AG10803 (cell line): ENCODE results near the gene ZNF687.
A peak's percentile ranks its signal among the peaks of the same experiment; 100 is the strongest.

Experiments
- DNase-seq: peaks from one replicate; pipeline ENCODE4 v3.0.0; 2010; ENCODE audit warnings: low read depth
- H3K4me3 ChIP-seq: 2 replicates; pipeline ENCODE4 v1.5.1; 2011; ENCODE audit warnings: mild to moderate bottlenecking, low read length, control low read depth
- CTCF ChIP-seq: conservative IDR thresholded peaks from 2 replicates; pipeline ENCODE4 v1.5.1; 2011; ENCODE audit warnings: mild to moderate bottlenecking, low read length, control low read depth, inconsistent platforms

The ZNF687 gene

DNA sequence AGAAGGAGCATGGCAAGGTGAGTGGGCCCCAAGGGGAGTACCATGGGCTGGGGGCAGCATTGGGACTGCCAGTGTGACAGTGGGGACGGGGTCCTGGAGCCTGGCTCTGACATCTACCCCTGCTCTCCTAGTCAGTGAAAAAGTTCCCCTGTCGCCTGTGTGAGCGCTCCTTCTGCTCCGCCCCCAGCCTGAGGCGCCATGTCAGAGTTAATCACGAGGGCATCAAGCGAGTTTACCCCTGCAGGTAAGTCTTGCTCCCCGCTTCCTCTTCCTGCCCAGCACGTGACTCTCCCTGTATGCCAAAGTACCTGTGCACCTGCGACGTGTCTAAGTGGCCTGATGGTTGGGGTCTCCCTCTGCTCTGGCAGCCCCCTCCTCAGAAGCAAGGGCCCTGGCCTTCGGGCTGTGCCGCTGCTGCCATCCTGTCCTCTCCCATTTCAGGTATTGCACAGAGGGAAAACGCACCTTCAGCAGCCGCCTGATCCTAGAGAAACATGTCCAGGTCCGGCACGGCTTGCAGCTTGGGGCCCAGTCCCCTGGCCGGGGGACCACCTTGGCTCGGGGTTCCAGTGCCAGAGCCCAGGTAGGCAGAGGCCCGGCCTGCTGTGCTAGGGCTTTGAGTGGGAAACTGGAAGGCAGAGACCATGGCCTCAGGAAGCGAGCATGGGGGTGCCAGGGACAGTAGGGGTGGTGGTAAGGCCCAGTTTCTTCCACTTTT, 8.1 kb downstream of the ZNF687 start:
- DNase-seq: no peak

DNA sequence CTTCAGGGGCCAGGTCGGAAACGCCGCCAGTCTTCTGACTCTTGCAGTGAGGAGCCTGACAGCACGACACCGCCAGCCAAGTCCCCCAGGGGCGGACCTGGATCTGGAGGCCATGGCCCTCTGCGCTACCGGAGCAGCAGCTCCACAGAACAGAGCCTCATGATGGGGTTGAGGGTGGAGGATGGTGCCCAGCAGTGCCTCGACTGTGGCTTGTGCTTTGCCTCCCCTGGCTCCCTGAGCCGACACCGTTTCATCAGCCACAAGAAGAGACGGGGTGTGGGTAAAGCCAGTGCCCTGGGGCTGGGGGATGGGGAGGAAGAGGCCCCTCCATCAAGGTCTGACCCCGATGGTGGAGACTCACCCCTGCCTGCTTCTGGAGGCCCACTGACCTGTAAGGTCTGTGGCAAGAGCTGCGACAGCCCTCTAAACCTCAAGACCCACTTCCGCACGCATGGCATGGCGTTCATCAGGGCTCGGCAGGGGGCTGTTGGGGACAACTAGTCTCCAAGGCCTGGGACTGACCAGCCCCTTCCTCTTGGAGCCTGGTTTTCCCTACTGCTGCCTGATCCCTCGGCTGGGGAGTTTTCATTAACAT, 8.7 kb downstream of the ZNF687 start:
- H3K4me3 ChIP-seq: no peak overlapping the region
- no peak for DNase-seq
- no peak for TF ChIP-seq CTCF

More for the DNA sequence above, 8.1 kb downstream of the ZNF687 start:
- H3K4me3 ChIP-seq: no peak overlapping the region
- no peak for TF ChIP-seq CTCF

GRCh38 chr1:151292207-151293030, 10.3 kb downstream of the ZNF687 start:
- TF ChIP-seq CTCF: 0 out of 2 replicates have a peak, but pooled peaks have one; percentile 2

DNA sequence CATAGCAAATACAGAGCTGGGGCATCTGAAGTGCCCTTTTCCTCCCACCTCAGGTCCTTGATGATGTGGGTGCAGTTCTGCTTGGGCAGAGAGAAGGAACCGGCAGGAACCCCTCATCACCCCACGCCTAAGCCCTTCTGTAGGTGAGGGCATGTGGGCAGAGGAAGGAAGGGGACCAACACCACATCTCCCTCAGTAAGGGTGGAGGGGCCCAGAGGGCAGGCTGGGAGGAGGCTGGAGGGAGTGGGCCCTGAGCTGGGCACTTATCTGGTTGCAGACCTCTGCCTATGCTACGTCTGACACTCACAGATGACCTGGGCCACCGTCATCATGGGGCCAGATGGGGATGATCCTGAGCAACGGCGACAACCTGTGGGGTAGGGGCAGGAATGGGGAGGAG, 11.0 kb downstream of the ZNF687 start:
- H3K4me3 ChIP-seq: no peak overlapping the region
- no peak for DNase-seq
- no peak for TF ChIP-seq CTCF

More at GRCh38 chr1:151292207-151293030, 10.3 kb downstream of the ZNF687 start:
- H3K4me3 ChIP-seq: no peak overlapping the region
- no peak for DNase-seq

- TF ChIP-seq CTCF: no peak
- H3K4me3 ChIP-seq: no peak overlapping the region
- no peak for DNase-seq
Observed at GRCh38 chr1:151294742-151295462, 12.8 kb downstream of the ZNF687 start.

GRCh38 chr1:151309811-151310323, 27.8 kb downstream of the ZNF687 start:
- no peak for DNase-seq
- no peak overlapping the region for H3K4me3 ChIP-seq
- no peak for TF ChIP-seq CTCF
